ENCODE results near the gene FBXO45. TPM values are rescaled to one million over a fixed set of nuclear protein-coding genes. Genes with fewer than 3 reads are reported as not detected.

FBXO45 gene
- total and polyA plus RNA-seq, 9 of the 15 experiments (the other 6 are each of a cell fraction or from before 2014, with no cell fraction given), result 15.2 to 52.8 (median 37.0) TPM

DNA sequence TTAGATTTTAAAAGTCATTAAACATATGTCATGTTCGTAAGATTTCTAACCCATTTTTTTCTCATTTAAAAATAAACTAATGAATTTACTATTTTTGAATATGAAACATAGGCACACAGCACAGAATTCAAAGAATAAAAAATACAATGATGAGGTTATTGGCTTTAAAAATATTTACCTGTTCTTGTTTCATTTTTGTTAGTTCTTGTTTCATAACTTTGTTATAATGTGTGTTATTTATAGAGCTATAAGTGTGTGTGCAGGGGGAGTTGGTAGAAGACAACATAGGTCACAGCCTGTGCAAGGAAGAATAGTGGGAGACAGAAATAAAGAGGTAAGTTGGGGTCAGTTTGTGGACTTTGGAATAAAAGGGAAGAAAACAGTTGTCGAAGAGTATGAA is 40.2 kb downstream of the FBXO45 start (continued):
- TF ChIP-seq, protein P1, sequence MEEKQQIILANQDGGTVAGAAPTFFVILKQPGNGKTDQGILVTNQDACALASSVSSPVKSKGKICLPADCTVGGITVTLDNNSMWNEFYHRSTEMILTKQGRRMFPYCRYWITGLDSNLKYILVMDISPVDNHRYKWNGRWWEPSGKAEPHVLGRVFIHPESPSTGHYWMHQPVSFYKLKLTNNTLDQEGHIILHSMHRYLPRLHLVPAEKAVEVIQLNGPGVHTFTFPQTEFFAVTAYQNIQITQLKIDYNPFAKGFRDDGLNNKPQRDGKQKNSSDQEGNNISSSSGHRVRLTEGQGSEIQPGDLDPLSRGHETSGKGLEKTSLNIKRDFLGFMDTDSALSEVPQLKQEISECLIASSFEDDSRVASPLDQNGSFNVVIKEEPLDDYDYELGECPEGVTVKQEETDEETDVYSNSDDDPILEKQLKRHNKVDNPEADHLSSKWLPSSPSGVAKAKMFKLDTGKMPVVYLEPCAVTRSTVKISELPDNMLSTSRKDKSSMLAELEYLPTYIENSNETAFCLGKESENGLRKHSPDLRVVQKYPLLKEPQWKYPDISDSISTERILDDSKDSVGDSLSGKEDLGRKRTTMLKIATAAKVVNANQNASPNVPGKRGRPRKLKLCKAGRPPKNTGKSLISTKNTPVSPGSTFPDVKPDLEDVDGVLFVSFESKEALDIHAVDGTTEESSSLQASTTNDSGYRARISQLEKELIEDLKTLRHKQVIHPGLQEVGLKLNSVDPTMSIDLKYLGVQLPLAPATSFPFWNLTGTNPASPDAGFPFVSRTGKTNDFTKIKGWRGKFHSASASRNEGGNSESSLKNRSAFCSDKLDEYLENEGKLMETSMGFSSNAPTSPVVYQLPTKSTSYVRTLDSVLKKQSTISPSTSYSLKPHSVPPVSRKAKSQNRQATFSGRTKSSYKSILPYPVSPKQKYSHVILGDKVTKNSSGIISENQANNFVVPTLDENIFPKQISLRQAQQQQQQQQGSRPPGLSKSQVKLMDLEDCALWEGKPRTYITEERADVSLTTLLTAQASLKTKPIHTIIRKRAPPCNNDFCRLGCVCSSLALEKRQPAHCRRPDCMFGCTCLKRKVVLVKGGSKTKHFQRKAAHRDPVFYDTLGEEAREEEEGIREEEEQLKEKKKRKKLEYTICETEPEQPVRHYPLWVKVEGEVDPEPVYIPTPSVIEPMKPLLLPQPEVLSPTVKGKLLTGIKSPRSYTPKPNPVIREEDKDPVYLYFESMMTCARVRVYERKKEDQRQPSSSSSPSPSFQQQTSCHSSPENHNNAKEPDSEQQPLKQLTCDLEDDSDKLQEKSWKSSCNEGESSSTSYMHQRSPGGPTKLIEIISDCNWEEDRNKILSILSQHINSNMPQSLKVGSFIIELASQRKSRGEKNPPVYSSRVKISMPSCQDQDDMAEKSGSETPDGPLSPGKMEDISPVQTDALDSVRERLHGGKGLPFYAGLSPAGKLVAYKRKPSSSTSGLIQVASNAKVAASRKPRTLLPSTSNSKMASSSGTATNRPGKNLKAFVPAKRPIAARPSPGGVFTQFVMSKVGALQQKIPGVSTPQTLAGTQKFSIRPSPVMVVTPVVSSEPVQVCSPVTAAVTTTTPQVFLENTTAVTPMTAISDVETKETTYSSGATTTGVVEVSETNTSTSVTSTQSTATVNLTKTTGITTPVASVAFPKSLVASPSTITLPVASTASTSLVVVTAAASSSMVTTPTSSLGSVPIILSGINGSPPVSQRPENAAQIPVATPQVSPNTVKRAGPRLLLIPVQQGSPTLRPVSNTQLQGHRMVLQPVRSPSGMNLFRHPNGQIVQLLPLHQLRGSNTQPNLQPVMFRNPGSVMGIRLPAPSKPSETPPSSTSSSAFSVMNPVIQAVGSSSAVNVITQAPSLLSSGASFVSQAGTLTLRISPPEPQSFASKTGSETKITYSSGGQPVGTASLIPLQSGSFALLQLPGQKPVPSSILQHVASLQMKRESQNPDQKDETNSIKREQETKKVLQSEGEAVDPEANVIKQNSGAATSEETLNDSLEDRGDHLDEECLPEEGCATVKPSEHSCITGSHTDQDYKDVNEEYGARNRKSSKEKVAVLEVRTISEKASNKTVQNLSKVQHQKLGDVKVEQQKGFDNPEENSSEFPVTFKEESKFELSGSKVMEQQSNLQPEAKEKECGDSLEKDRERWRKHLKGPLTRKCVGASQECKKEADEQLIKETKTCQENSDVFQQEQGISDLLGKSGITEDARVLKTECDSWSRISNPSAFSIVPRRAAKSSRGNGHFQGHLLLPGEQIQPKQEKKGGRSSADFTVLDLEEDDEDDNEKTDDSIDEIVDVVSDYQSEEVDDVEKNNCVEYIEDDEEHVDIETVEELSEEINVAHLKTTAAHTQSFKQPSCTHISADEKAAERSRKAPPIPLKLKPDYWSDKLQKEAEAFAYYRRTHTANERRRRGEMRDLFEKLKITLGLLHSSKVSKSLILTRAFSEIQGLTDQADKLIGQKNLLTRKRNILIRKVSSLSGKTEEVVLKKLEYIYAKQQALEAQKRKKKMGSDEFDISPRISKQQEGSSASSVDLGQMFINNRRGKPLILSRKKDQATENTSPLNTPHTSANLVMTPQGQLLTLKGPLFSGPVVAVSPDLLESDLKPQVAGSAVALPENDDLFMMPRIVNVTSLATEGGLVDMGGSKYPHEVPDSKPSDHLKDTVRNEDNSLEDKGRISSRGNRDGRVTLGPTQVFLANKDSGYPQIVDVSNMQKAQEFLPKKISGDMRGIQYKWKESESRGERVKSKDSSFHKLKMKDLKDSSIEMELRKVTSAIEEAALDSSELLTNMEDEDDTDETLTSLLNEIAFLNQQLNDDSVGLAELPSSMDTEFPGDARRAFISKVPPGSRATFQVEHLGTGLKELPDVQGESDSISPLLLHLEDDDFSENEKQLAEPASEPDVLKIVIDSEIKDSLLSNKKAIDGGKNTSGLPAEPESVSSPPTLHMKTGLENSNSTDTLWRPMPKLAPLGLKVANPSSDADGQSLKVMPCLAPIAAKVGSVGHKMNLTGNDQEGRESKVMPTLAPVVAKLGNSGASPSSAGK (IDR thresholded peaks at IDR 0.05), result no peak
- no peak for TF ChIP-seq ZBTB17 (CRISPR knock-in tag; IDR thresholded peaks at IDR 0.05)
- TF ChIP-seq, protein P2, sequence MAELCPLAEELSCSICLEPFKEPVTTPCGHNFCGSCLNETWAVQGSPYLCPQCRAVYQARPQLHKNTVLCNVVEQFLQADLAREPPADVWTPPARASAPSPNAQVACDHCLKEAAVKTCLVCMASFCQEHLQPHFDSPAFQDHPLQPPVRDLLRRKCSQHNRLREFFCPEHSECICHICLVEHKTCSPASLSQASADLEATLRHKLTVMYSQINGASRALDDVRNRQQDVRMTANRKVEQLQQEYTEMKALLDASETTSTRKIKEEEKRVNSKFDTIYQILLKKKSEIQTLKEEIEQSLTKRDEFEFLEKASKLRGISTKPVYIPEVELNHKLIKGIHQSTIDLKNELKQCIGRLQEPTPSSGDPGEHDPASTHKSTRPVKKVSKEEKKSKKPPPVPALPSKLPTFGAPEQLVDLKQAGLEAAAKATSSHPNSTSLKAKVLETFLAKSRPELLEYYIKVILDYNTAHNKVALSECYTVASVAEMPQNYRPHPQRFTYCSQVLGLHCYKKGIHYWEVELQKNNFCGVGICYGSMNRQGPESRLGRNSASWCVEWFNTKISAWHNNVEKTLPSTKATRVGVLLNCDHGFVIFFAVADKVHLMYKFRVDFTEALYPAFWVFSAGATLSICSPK (IDR thresholded peaks at IDR 0.05; ENCODE audit: borderline replicate concordance), result no peak
- TF ChIP-seq, protein P3, sequence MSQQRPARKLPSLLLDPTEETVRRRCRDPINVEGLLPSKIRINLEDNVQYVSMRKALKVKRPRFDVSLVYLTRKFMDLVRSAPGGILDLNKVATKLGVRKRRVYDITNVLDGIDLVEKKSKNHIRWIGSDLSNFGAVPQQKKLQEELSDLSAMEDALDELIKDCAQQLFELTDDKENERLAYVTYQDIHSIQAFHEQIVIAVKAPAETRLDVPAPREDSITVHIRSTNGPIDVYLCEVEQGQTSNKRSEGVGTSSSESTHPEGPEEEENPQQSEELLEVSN (IDR thresholded peaks at IDR 0.05; ENCODE audit: borderline replicate concordance in 1 of 2, extremely low read depth in 1 of 2, insufficient read depth in 1 of 2, insufficient read length in 1 of 2, low read depth in 1 of 2, low read length in 1 of 2, poor library complexity in 1 of 2, severe bottlenecking in 1 of 2), result no peak
- TF ChIP-seq ZNF561 (CRISPR knock-in tag; conservative IDR thresholded peaks at IDR 0.05), result no peak
- TF ChIP-seq NFATC3 (IDR thresholded peaks at IDR 0.05), result no peak
- TF ChIP-seq, protein P4, sequence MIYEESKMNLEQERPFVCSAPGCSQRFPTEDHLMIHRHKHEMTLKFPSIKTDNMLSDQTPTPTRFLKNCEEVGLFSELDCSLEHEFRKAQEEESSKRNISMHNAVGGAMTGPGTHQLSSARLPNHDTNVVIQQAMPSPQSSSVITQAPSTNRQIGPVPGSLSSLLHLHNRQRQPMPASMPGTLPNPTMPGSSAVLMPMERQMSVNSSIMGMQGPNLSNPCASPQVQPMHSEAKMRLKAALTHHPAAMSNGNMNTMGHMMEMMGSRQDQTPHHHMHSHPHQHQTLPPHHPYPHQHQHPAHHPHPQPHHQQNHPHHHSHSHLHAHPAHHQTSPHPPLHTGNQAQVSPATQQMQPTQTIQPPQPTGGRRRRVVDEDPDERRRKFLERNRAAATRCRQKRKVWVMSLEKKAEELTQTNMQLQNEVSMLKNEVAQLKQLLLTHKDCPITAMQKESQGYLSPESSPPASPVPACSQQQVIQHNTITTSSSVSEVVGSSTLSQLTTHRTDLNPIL (CRISPR knock-in tag; IDR thresholded peaks at IDR 0.05), result no peak
- no peak for TF ChIP-seq ZKSCAN1 (IDR thresholded peaks at IDR 0.05; ENCODE audit: low read depth, low read length)
- no peak for TF ChIP-seq MTA2 (IDR thresholded peaks at IDR 0.05; ENCODE audit: low read depth)
